NB4 (cell line): Measurements from ENCODE around the gene PAK6.

ENCODE experiments used
- MYC ChIP-seq: IDR thresholded peaks from 2 replicates; pipeline ENCODE4 v1.6.1; 2011; ENCODE audit warnings: low read depth, low read length
- POLR2A ChIP-seq: IDR thresholded peaks from 2 replicates; pipeline ENCODE4 v1.6.1; 2011; ENCODE audit warnings: mild to moderate bottlenecking; ENCODE audit not compliant: insufficient read length; ENCODE audit errors: extremely low read depth
- TF ChIP-seq, protein P1 (sequence below): IDR thresholded peaks from one replicate; pipeline ENCODE4 v1.5.1; 2012; ENCODE audit warnings: low read depth, low read length

DNA sequence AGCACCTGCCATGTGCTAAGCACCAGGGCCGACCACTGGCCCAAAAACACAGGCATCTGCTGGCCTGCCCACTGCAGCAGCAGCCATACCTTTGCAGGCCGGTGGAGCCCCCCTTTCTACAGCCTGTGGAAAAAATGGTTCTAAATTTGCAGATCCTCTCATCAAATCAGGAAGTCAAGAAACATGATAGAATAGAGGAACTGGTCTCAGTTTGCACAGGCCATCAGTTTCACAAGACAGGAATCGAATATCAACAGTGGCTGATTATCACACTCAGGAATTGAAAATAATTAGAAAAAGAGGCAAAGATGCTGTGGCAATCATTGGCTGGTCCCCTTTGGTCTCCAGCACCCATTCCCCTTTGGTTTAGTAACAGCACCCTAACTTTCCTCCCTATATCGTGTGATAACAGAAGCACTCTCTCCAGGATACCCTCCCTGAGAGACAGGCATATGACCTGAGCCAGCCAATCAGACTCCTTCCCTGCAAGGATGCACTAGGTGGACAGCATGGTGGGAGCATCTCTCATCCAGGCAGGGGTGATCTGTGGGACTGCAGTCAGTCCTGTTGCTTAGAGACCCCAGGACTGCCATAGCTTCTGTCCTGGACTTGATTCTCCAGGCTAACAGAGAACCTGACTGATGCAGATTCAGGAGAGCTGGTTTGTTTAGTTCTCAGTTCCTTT, 3.5 kb upstream of the PAK6 start:
- TF ChIP-seq POLR2A (no peak), MYC (no peak)
- TF ChIP-seq, protein P1, sequence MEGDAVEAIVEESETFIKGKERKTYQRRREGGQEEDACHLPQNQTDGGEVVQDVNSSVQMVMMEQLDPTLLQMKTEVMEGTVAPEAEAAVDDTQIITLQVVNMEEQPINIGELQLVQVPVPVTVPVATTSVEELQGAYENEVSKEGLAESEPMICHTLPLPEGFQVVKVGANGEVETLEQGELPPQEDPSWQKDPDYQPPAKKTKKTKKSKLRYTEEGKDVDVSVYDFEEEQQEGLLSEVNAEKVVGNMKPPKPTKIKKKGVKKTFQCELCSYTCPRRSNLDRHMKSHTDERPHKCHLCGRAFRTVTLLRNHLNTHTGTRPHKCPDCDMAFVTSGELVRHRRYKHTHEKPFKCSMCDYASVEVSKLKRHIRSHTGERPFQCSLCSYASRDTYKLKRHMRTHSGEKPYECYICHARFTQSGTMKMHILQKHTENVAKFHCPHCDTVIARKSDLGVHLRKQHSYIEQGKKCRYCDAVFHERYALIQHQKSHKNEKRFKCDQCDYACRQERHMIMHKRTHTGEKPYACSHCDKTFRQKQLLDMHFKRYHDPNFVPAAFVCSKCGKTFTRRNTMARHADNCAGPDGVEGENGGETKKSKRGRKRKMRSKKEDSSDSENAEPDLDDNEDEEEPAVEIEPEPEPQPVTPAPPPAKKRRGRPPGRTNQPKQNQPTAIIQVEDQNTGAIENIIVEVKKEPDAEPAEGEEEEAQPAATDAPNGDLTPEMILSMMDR, result no peak
